ENCODE results near the gene SENP1.

The SENP1 gene

DNA sequence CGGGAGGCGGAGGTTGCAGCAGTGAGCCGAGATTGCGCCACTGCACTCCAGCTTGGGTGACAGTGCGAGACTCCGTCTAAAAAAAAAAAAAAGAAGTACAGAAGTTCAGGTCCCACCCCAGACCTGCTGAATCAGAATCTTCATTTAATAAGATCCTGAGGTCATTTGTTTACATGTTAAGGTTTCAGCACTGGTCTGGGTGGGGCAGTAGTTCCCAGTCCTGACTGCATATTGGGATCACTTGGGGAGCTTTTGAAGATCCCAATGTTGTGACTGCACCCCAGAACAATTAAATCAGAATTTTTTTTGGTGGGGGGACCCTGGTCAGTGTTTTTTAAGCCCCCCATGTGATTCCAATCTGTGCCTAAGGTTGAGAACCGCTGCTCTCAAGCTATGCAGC lies 89.9 kb downstream of the SENP1 start:
- DNase-seq: no peak

DNA sequence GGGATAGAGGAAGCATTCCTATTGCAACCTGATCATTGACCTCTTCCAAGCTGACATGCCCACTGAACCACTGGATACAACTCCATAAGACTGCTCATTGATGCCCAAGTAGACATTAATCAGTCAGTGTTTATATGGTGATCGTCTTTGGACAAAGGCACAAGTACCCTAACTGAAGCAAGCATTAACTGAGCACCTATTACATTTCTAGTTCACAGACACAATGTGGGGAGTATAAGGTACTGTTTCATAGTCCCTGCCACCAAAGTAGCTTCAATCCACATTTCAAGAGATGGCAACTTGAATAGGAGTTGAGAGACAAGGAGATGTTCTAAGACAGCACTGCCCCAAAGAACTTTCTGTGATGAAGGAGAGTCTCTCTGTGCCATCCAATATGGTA lies 90.8 kb downstream of the SENP1 start:
- no peak for DNase-seq

DNA sequence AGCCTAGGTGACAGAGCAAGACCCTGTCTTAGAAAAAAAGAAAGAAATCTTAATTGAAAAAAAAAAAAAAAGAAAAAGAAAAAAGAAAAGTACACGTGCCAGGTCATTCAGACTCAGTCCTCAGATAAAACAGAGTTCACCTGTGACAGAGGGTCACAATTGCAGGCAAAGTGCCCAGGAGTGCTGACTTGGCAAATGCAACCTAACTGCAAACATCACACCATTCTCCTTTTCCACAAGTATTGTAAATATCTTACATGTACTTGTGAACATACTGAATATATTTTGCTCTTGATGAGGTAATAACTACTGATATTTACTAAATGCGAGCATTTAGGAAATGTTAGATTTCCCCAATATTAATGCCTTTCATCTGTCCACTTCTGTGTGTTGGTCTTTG lies 92.6 kb downstream of the SENP1 start:
- DNase-seq: no peak

DNA sequence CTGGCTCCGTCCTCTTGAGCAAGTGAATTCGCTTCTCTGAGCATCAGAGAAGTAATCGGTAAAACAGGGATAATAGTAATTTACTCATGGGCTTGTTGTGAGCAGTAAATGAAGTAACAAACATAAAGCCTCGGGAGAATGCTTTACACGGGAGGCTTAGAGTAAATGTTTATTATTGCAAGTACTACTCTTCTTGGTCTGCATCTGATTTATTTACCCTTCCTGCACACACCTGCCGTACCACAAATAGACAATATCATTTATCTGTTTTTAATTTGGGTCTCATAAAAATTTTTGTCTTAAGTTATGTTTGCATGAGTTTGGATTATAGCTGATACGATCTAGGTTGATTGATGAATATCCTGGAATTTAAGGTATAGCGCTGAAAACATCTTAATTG lies 93.8 kb downstream of the SENP1 start:
- DNase-seq: no peak

DNA sequence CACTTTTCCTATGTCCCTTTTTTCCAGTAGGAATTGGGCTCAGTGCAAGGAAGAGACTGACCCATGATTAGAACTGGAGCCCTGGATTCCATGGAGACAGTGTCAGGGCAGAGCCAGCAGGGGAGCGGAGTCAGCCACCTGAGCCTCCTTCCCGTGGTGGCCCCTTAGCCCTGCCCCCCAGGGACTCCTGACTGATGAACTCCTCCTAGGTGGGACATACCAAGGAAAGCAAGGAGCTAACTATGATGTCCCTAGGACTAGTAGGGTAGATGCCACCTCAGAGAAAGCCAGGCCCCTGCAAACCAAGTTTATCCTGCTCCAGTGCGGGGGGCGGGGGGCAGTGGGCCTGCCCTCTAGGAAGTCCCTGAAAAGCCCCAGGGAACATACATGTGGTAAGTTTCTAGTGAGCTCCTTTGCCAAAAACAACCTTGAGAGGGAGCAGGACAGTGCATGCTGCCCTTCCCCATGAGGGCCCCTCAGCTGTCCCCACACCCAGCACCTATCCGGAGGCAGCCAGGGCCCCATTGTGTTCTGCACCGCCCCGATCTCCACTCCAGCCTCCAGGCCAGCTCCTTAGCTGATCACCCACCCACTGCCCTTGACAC lies 95.4 kb downstream of the SENP1 start:
- DNase-seq: no peak

DNA sequence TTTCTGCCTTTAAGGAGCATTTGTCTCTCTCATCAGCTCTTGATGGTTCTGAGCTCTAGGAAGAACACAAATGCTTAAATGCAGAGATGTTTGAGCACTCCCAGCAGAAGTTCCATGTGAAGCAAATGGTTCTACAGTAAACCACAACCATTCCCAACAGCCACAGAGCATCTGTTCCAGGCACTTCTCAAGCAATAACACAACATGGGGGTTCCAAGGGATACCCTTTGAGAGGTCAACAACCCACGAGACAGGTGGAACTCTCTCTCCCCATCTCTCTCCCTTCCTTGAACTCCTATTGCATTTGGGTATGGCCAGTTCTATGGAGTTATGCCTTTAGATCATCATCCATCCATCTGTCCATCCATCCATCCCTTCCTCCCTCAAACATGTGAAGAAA lies 96.4 kb downstream of the SENP1 start:
- DNase-seq: no peak

DNA sequence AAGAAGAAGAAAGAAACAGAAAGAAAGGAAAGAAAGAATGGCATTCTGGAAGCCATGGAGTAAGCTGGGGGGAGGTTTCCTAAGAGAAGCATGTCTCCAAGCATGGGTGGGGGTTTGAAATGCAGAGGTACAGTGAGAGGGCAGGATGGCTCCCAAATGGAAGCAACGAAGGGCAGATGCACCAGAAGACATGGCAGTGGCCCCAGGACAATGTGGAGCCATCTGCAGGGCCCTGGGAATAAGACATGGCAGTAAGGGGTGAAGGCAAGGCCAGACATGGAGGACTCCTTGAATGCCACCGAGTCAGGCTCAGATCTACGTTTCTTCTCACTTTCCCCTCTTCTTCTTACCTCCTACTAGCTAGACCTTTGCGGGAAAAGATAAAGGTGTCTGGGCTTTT lies 96.9 kb downstream of the SENP1 start:
- DNase-seq: no peak

DNA sequence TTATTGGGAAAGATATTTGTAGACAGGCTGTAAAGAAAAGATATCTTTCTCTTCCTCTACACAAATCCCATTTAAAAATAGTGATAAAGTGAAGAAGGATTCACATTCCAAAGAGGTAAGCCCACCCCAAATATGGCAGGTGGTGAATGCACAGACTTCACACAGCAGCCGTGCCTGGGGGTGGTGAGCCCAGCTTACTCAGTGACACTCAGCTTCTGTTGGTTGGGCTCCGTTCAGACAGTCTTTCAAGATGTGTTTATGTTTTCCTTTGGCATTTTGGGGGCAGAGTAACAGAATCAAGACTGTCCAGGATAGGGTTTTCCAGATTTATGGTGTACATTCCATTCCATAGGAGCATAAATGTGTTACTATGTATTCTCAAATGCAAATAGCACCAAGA lies 97.5 kb downstream of the SENP1 start:
- DNase-seq: no peak

DNA sequence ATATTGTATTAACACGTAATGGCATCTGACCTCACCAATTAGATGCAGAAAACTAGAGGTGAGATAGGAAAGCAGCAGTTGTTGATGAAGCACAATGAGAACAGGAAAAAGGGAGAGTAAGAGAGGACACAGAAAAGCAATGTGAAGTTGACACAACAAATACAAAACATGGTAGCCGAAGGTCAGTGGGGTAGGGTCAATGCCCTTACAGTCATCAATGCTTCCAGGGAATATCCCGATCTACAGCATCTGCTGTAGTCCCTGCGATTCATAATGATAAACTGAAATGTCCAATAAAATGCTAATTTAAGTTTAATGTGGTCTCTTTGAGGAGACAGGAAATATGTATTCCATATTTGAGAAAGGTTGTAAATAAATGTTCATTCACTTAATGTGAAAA lies 98.7 kb downstream of the SENP1 start:
- no peak for DNase-seq

DNA sequence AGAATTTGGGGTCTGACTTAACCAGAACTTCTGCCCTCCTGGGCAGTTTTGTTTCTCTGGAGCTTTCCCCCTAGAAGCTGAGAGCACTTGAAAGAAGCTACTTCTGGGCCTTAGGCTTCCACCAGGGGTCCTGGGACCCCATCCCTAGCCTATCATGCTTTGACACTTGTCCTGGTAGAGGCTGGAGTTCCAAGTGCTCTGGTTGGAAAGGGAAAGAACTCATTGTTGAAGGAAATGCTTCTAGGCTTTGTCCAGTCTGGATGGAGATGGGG lies 100.2 kb downstream of the SENP1 start:
- no peak for DNase-seq

DNA sequence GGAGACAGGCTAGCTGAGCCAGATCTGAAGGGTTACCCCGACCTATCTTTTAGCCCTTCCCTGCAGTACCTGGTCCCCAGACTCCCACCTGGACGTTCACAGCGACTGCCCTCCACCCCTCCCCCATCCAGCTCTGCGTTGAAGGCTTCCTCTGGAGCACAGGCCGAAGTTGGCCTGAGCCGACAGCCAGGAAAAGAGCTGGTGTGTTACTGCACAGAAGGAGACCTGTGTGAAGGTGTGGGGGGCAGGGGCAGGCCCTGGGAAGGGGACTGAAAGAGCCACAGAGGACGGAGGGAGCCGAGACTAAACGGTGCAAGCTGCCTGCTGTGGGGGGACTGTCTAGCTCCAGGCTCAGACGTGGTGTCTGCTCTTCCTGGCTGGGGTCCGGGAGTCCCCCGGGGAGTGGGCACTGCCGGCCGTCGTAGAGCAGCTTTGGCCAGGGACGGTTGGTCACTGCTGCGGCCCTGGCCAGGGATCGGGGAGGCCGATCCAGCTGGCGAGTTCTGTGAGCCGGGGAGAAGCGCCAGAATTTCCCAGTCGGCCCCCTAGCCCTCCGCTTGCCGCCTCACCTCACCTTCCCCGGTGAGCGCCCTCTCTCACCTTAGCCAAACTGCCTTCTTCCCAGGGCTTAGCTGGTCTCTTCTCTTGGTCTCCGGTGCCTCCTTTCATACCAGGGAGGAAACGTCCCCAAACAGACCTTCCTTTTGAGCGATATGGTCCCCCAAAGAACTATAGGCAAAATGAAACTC lies 100.7 kb downstream of the SENP1 start:
- DNase-seq: no peak

DNA sequence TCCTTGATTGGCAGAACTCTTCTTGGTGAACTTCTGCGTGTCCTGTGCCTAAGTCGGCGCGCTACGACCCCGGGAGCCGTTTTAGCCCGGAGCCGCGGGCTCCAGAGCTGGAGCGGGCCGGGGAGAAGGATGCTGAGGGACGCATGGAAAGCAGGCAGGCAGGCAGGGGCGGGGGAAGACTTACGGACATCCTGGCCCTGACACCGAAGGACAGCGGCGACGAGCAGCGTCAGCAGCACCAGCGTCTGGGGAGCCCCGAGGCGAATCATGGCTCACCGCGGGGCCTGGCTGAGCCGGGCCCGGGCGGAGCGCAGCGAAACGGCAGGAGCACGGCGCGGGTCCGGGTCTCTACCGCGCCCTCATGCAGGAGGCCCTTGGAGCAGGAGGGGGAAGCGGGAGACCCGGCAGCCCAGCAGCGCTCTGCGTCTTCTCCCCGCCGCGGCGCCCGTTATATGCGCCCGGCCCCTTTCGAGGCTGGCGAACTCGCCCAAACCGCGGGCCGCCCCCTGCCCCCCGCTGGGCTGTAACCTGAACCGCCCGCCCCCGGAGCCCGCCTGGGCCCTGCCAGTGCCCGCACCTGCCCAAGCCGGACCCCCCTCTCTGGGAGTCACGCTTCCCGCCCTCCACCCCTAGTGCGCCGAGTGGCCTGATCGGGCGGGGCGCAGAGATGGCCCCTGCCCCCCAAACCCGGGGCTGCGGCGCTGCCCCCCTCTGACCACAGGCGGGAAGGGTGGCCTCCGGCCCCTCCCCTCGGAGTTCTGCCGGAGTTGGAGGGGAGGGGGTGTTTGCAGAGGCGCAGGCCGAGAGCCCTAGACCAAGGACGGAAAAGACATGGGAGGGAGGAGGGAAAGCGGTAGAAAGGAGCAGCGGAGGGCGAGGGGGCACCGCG lies 101.6 kb downstream of the SENP1 start, which contains the start of gene COL2A1:
COL2A1 (minus strand) TSS at position 424 of the 889 bp plus-strand sequence; CDS start at position 269, 155 bp downstream.
- DNase-seq: no peak

DNA sequence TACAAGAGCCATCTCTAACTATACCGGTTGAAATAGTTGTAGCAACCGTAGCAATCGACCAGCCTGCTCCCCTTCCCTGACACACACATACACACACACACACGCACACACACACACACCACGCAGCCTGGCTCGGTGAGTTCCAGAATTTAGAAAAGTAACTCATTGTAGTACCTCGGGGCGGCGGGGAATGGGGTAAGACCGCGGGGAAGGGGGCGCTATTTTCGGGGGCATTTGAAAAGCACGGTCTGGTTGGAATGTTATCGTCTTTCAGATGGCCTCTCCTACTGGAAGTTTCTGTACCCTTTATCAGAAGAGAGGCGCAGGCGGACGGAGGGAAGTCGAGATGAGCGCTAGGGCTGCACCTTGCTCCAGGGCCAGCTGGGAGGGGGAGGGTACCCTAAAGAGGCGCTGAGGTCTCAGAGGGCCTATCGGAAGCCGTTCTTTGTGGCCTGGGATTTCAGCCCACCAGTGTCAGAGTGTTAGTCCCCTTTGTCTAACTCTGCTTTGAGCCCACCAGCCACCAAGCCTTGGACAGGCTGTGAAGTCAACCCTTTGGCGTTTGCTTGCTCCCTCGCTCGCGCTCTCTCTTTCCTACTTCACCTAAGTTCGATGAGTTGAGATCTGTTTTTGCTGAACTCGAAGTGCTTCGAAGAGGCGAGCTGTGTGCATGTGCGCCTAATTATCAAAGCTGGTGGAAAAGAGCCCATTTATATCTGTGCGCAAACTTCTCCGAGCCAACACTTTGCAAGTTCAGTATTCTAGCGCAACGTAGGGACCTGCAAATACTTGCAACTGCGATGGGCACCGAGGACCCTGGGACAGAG lies 102.4 kb downstream of the SENP1 start:
- no peak for DNase-seq

DNA sequence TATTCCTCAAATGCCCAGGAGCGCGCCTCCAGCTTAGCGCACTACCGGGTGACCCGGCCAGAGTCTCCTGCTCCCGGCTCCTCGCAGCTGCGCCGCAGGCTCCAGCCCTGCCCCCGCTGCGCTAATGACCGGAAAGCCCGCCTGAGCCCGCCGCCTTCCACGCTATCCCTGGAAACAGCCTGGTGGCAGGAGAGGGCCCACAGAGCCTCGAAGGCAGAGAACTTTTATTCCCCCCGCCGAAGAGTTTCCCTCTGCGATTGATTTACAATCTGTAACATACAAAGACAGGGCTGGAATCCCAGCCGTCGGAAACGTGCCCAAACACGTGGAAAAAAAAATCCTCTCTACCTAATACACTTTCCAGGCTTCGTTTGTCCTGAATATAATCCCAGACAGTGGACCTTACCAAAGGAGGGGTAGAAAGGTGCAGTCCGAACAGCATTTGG lies 103.1 kb downstream of the SENP1 start:
- DNase-seq: no peak

DNA sequence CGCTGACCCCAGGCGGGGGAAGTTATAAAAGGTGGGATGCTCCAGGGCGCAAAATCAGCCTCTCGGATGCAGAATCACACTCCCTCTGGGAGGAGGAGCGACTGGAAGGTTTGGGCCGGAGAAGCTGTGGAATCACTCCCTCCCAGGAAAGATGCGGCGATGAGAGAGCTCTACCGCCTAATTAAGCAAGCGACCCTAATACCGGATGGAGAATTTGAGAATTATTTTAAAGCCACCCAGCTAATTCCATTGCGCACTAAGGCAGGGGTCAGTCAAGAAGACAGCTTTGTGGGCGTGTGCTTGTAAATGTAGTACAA lies 103.5 kb downstream of the SENP1 start:
- DNase-seq: no peak

DNA sequence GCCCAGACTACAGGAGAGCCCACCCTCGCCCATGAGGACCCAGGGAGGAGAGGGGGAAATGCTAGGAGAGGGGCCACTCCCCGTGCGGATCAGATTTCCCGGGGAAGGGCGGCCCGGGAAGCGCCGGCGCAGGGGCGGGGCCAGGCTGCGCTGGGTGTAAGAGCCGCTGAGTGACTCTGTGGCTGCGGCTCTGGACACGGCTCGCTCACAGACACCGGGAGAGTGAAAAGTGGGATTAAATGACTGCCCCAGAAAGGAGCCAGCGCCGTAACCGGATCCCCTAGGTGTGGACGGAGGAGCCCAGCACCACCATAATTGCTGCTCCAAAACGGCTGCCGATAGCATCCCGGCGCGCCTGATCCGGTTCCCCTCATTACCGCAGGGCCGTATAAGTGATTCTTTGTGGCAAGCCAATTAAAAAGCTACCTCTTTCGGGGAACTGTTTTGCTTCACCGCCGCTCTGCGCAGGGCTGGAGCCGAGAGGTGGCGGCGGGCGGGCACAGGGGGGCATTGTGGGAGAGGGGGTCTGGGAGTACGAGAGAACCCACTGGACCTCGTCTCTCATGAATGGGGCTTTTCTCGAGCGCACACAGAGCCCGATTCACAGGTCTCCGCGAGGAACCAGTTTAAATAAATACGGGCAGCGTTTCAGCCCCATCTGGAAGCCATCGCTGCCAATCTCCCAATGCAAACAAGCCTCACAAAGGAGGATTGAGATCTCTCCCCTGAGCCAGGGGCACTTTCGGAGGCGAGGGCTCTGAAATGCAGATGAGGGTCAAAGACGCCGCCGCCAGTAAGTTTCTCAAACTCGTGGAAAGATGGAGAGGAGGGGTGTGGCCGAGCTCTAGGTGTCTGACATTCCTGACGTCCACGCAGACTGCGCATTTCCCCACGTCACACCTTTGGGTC lies 104.1 kb downstream of the SENP1 start:
- no peak for DNase-seq

DNA sequence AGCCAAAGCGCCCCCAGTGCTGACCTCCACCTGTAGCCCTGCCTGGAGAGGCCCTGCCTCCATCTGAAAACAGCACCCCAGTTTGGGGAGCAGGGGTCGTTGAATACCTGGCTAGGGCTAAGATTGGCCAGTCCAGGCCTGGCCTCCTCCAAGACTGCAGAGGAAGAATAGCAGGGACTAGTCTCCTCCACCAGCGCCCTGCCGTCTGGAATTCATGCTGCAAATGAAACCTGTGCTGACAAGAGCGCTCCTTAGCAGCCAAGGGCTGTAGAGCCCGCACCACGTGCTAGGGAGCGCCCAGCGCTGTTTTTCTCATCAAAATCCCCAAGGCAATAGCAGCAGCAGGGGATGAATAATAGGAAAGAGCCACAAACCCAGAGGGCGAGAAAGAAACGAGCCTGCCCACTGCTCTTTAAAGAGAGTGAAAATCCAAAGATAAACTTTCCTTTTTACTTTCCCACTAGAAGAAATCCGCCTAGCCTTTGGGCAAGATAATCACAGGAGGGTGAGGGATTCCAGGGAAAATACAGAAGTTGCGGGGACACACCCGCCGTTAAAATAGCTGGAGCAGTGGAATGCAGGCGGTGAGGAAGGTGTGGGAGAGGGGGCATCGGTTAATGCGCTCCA lies 104.9 kb downstream of the SENP1 start:
- no peak for DNase-seq

DNA sequence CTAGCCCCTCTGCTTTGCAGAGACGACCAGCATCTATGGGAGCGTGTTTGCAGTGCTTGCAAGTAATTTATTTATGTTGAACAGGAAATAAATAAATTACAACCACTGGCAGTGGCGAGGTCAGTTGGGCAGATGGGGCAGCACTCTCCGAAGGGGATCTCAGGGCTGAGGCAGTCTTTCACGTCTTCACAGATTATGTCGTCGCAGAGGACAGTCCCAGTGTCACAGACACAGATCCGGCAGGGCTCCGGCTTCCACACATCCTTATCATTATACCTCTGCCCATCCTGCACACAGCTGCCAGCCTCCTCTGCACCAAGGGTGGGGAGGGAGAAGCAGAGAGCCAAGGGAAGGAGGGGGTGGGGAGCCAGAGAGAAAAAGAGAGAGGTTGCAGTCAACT lies 106.1 kb downstream of the SENP1 start:
- DNase-seq: no peak

DNA sequence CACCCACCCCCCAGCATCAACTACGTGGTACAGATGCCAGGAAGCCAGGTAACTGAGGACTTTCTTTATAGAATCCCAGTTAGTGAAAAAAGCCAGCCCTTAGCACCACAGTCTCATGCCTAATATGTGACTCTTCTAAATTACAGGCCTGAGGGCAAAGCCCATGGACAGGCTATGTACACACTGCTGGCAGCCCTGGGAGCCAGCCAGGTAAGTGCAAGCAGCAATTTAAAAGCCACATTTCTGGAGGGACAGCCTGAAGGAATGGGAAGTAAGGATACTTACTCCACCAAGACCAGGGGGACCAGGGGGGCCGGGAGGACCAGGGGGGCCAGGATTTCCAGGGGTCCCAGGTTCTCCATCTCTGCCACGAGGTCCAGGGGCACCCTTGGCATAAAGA lies 108.6 kb downstream of the SENP1 start:
- no peak for DNase-seq

DNA sequence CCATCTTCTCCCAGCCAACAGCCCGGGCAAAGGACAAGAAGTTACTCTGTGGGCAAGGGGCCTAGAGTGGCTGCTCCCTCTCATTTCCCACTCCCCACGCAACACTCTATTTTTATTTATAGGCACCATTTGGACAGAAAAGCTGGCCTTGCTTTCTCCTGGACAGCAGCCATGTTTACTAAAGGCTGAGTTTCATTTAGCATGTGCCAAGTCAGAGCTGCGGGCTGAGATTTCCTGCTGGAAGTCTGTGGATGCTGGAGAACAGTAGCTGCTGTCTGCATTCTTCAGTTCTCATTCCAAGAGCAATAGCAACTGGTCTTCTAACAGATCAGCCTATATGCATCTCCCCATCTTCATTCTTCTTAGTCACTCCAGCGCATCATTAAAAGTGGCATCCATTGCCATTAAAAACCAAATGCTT lies 109.9 kb downstream of the SENP1 start:
- DNase-seq: no peak

DNA sequence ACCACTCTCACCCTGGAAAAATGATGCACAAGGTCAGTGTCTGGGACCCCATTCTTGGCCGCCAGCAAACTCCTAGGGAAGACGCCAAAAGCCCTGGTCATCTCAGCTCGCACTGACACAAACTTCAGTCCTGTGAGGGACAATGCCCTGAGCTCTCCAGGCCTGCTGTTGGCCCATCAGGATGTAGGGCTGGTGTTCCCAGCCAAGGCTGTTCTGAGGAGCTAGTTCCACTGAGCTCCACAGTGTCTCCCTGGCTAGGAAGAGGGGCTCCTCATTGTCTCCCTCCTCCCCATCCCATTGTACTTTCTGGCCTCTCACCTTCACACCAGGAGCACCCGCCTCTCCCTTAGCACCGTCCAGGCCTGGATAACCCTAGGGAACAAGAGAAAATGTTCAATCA lies 112.4 kb downstream of the SENP1 start:
- no peak for DNase-seq

Measured in NCI-H1694 treated with DMSO at 0.1 percent for 48 hours (cell line).